HEK293 (cell line): Measurements from ENCODE around the gene BATF2.
A peak's percentile ranks its signal among the peaks of the same experiment; 100 is the strongest.

Experiments
- BCL11B ChIP-seq: fragments of 450-650 bp; formaldehyde crosslinking; IDR thresholded peaks from 2 replicates; pipeline ENCODE4 v1.5.1; 2016; ENCODE audit warnings: low read depth, missing biosample characterization, missing genetic modification characterization
- GFI1B ChIP-seq: fragments of 450-650 bp; formaldehyde crosslinking; IDR thresholded peaks from 2 replicates; pipeline ENCODE4 v1.5.1; 2016; ENCODE audit warnings: missing biosample characterization, missing genetic modification characterization
- GLI4 ChIP-seq: fragments of 450-650 bp; formaldehyde crosslinking; IDR thresholded peaks from 2 replicates; pipeline ENCODE4 v1.5.1; 2016; ENCODE audit warnings: missing biosample characterization, missing genetic modification characterization
- IKZF3 ChIP-seq: fragments of 450-650 bp; IDR thresholded peaks from 2 replicates; pipeline ENCODE4 v1.5.0; 2018; ENCODE audit warnings: missing biosample characterization, mild to moderate bottlenecking, missing genetic modification characterization, moderate library complexity
- KLF1 ChIP-seq: fragments of 450-650 bp; formaldehyde crosslinking; IDR thresholded peaks from 2 replicates; pipeline ENCODE4 v1.5.1; 2016; ENCODE audit warnings: missing biosample characterization, missing genetic modification characterization
- MZF1 ChIP-seq: fragments of 450-650 bp; formaldehyde crosslinking; IDR thresholded peaks from 2 replicates; pipeline ENCODE4 v1.5.1; 2017; ENCODE audit warnings: missing biosample characterization, missing genetic modification characterization, borderline replicate concordance
- PRDM1 ChIP-seq: fragments of 450-650 bp; formaldehyde crosslinking; IDR thresholded peaks from 2 replicates; pipeline ENCODE4; 2016; ENCODE audit warnings: missing biosample characterization, missing genetic modification characterization
- RBAK ChIP-seq: fragments of 450-650 bp; formaldehyde crosslinking; IDR thresholded peaks from 2 replicates; pipeline ENCODE4 v1.5.1; 2016; ENCODE audit warnings: missing biosample characterization, missing genetic modification characterization
- REPIN1 ChIP-seq: fragments of 450-650 bp; formaldehyde crosslinking; IDR thresholded peaks from 2 replicates; pipeline ENCODE4 v1.5.1; 2017; ENCODE audit warnings: missing biosample characterization, missing genetic modification characterization, low read depth
- SETDB1 ChIP-seq: IDR thresholded peaks from one replicate; pipeline ENCODE4 v1.6.1; 2017; ENCODE audit warnings: mild to moderate bottlenecking, low read length, moderate library complexity, mixed read lengths; ENCODE audit not compliant: insufficient read length
- WT1 ChIP-seq: fragments of 450-650 bp; formaldehyde crosslinking; IDR thresholded peaks from 2 replicates; pipeline ENCODE4 v1.5.1; 2016; ENCODE audit warnings: missing biosample characterization, missing genetic modification characterization
- ZNF132 ChIP-seq: fragments of 450-650 bp; formaldehyde crosslinking; IDR thresholded peaks from 2 replicates; pipeline ENCODE4 v1.5.1; 2017; ENCODE audit warnings: missing biosample characterization, missing genetic modification characterization, borderline replicate concordance
- ZNF140 ChIP-seq: fragments of 450-650 bp; formaldehyde crosslinking; IDR thresholded peaks from 2 replicates; pipeline ENCODE4 v1.5.1; 2016; ENCODE audit warnings: missing biosample characterization, missing genetic modification characterization
- ZNF155 ChIP-seq: fragments of 450-650 bp; formaldehyde crosslinking; IDR thresholded peaks from 2 replicates; pipeline ENCODE4 v1.5.1; 2016; ENCODE audit warnings: missing biosample characterization, missing genetic modification characterization
- ZNF184 ChIP-seq: fragments of 450-650 bp; IDR thresholded peaks from 2 replicates; pipeline ENCODE4 v1.5.1; 2018; ENCODE audit warnings: missing biosample characterization, mild to moderate bottlenecking, missing genetic modification characterization
- ZNF37A ChIP-seq: fragments of 450-650 bp; IDR thresholded peaks from 2 replicates; pipeline ENCODE4 v1.5.1; 2018; ENCODE audit warnings: missing biosample characterization, missing genetic modification characterization
- ZNF391 ChIP-seq: fragments of 450-650 bp; formaldehyde crosslinking; IDR thresholded peaks from 2 replicates; pipeline ENCODE4 v1.5.1; 2016; ENCODE audit warnings: low read depth, missing biosample characterization, missing genetic modification characterization, borderline replicate concordance
- ZNF394 ChIP-seq: fragments of 450-650 bp; formaldehyde crosslinking; IDR thresholded peaks from 2 replicates; pipeline ENCODE4 v1.5.1; 2016; ENCODE audit warnings: missing biosample characterization, missing genetic modification characterization, mild to moderate bottlenecking, moderate library complexity, borderline replicate concordance
- ZNF473 ChIP-seq: fragments of 450-650 bp; formaldehyde crosslinking; IDR thresholded peaks from 2 replicates; pipeline ENCODE4 v1.5.1; 2017; ENCODE audit warnings: missing biosample characterization, missing genetic modification characterization
- ZNF48 ChIP-seq: fragments of 450-650 bp; formaldehyde crosslinking; IDR thresholded peaks from 2 replicates; pipeline ENCODE4 v1.5.1; 2016; ENCODE audit warnings: missing biosample characterization, missing genetic modification characterization
- ZNF544 ChIP-seq: fragments of 450-650 bp; formaldehyde crosslinking; IDR thresholded peaks from 2 replicates; pipeline ENCODE4 v1.5.0; 2017; ENCODE audit warnings: missing biosample characterization, missing genetic modification characterization
- ZNF549 ChIP-seq: fragments of 450-650 bp; IDR thresholded peaks from 2 replicates; pipeline ENCODE4 v1.5.1; 2018; ENCODE audit warnings: missing biosample characterization, missing genetic modification characterization, mild to moderate bottlenecking, inconsistent platforms, moderate library complexity
- ZNF670 ChIP-seq: fragments of 450-650 bp; formaldehyde crosslinking; IDR thresholded peaks from 2 replicates; pipeline ENCODE4 v1.5.1; 2016; ENCODE audit warnings: missing biosample characterization, missing genetic modification characterization, low read depth
- ZNF677 ChIP-seq: fragments of 450-650 bp; IDR thresholded peaks from 2 replicates; pipeline ENCODE4 v1.5.0; 2018; ENCODE audit warnings: missing biosample characterization, mild to moderate bottlenecking, missing genetic modification characterization, moderate library complexity
- ZNF701 ChIP-seq: fragments of 450-650 bp; formaldehyde crosslinking; IDR thresholded peaks from 2 replicates; pipeline ENCODE4 v1.5.1; 2016; ENCODE audit warnings: missing biosample characterization, missing genetic modification characterization
- ZNF747 ChIP-seq: fragments of 450-650 bp; formaldehyde crosslinking; IDR thresholded peaks from 2 replicates; pipeline ENCODE4 v1.5.1; 2016; ENCODE audit warnings: missing biosample characterization, missing genetic modification characterization
- ZNF76 ChIP-seq: fragments of 450-650 bp; formaldehyde crosslinking; IDR thresholded peaks from 2 replicates; pipeline ENCODE4; 2016; ENCODE audit warnings: low read depth, missing biosample characterization, missing genetic modification characterization, borderline replicate concordance
- TF ChIP-seq, protein P1 (sequence below): fragments of 450-650 bp; formaldehyde crosslinking; IDR thresholded peaks from 2 replicates; pipeline ENCODE4 v1.5.1; 2016; ENCODE audit warnings: missing biosample characterization, missing genetic modification characterization
- TF ChIP-seq, protein P2 (sequence below): fragments of 450-650 bp; formaldehyde crosslinking; IDR thresholded peaks from 2 replicates; pipeline ENCODE4 v1.5.1; 2016; ENCODE audit warnings: missing biosample characterization, missing genetic modification characterization
- TF ChIP-seq, protein P3 (sequence below): fragments of 450-650 bp; formaldehyde crosslinking; IDR thresholded peaks from 2 replicates; pipeline ENCODE4 v1.5.0; 2017; ENCODE audit warnings: missing biosample characterization, missing genetic modification characterization, borderline replicate concordance
- TF ChIP-seq, protein P4 (sequence below): fragments of 450-650 bp; formaldehyde crosslinking; IDR thresholded peaks from 2 replicates; pipeline ENCODE4 v1.5.1; 2016; ENCODE audit warnings: missing biosample characterization, missing genetic modification characterization
- TF ChIP-seq, protein P5 (sequence below): fragments of 450-650 bp; formaldehyde crosslinking; IDR thresholded peaks from 2 replicates; pipeline ENCODE4 v1.5.1; 2016; ENCODE audit warnings: missing biosample characterization, missing genetic modification characterization

Gene BATF2

DNA sequence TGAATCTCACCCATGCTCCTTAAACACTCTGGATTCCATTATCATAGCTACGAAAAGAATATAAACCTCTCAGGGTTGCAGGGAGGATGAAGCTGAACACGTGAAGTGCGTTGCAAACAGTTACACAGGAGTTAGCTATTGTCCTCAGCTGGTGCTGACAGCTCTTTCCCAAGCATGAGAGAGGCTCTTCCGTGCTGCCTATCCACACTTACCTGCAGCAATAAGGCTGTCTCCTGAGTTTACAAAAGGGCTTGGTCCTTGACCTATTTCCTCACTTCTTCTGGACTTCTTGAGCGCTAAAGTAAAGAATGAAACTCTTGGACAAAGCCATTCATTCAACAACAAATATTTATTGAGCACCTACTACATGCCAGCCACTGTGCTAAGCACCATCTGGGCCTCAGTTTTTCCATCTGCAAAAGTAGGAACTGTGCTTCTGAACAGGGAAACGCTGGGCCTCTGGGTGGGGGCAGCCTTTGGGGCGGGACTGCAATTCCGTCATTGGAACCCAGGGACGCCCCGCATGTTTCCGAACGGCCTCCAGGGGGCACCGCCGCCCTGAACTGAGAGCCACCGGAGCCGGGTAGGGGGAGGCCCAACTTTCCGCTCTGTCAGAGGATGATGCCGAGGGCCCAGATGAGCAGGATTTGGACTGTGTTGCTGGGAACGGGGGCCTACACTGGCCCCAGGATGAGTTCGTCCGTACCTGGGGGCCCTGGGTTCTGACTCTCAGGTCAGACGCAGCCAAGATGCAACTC lies 16.5 kb upstream of the BATF2 start (continued):
- TF ChIP-seq ZNF184 (tag by site-specific recombination) (0 out of 2 replicates have a peak, but pooled peaks have one; percentile 10), WT1 (no peak), PRDM1 (tag by site-specific recombination) (no peak), ZNF670 (tag by site-specific recombination) (no peak), ZNF155 (tag by site-specific recombination) (no peak), GFI1B (no peak), ZNF48 (no peak), ZNF140 (no peak), ZNF549 (tag by site-specific recombination) (no peak), ZNF677 (tag by site-specific recombination) (no peak), ZNF473 (tag by site-specific recombination) (no peak), ZNF701 (tag by site-specific recombination) (no peak), ZNF37A (tag by site-specific recombination) (no peak), ZNF76 (tag by site-specific recombination) (peak; percentile 34; the same call in 1 of the 2 replicates), ZNF747 (tag by site-specific recombination) (no peak), ZNF132 (tag by site-specific recombination) (no peak), MZF1 (0 out of 2 replicates have a peak, but pooled peaks have one; percentile 29), IKZF3 (no peak), GLI4 (tag by site-specific recombination) (no peak), SETDB1 (no peak), REPIN1 (tag by site-specific recombination) (no peak), BCL11B (tag by site-specific recombination) (no peak), ZNF544 (no peak), RBAK (no peak), KLF1 (tag by site-specific recombination) (peak; percentile 18; the same call in 1 of the 2 replicates), ZNF394 (tag by site-specific recombination) (no peak), ZNF391 (no peak)
- TF ChIP-seq, protein P1, sequence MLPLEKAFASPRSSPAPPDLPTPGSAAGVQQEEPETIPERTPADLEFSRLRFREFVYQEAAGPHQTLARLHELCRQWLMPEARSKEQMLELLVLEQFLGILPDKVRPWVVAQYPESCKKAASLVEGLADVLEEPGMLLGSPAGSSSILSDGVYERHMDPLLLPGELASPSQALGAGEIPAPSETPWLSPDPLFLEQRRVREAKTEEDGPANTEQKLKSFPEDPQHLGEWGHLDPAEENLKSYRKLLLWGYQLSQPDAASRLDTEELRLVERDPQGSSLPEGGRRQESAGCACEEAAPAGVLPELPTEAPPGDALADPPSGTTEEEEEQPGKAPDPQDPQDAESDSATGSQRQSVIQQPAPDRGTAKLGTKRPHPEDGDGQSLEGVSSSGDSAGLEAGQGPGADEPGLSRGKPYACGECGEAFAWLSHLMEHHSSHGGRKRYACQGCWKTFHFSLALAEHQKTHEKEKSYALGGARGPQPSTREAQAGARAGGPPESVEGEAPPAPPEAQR (tag by site-specific recombination), result no peak
- TF ChIP-seq, protein P2, sequence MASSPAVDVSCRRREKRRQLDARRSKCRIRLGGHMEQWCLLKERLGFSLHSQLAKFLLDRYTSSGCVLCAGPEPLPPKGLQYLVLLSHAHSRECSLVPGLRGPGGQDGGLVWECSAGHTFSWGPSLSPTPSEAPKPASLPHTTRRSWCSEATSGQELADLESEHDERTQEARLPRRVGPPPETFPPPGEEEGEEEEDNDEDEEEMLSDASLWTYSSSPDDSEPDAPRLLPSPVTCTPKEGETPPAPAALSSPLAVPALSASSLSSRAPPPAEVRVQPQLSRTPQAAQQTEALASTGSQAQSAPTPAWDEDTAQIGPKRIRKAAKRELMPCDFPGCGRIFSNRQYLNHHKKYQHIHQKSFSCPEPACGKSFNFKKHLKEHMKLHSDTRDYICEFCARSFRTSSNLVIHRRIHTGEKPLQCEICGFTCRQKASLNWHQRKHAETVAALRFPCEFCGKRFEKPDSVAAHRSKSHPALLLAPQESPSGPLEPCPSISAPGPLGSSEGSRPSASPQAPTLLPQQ, result no peak
- TF ChIP-seq, protein P3, sequence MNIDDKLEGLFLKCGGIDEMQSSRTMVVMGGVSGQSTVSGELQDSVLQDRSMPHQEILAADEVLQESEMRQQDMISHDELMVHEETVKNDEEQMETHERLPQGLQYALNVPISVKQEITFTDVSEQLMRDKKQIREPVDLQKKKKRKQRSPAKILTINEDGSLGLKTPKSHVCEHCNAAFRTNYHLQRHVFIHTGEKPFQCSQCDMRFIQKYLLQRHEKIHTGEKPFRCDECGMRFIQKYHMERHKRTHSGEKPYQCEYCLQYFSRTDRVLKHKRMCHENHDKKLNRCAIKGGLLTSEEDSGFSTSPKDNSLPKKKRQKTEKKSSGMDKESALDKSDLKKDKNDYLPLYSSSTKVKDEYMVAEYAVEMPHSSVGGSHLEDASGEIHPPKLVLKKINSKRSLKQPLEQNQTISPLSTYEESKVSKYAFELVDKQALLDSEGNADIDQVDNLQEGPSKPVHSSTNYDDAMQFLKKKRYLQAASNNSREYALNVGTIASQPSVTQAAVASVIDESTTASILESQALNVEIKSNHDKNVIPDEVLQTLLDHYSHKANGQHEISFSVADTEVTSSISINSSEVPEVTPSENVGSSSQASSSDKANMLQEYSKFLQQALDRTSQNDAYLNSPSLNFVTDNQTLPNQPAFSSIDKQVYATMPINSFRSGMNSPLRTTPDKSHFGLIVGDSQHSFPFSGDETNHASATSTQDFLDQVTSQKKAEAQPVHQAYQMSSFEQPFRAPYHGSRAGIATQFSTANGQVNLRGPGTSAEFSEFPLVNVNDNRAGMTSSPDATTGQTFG (tag by site-specific recombination), result no peak
- TF ChIP-seq, protein P4, sequence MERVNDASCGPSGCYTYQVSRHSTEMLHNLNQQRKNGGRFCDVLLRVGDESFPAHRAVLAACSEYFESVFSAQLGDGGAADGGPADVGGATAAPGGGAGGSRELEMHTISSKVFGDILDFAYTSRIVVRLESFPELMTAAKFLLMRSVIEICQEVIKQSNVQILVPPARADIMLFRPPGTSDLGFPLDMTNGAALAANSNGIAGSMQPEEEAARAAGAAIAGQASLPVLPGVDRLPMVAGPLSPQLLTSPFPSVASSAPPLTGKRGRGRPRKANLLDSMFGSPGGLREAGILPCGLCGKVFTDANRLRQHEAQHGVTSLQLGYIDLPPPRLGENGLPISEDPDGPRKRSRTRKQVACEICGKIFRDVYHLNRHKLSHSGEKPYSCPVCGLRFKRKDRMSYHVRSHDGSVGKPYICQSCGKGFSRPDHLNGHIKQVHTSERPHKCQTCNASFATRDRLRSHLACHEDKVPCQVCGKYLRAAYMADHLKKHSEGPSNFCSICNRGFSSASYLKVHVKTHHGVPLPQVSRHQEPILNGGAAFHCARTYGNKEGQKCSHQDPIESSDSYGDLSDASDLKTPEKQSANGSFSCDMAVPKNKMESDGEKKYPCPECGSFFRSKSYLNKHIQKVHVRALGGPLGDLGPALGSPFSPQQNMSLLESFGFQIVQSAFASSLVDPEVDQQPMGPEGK (tag by site-specific recombination), result 0 out of 2 replicates have a peak, but pooled peaks have one; percentile 94
- TF ChIP-seq, protein P5, sequence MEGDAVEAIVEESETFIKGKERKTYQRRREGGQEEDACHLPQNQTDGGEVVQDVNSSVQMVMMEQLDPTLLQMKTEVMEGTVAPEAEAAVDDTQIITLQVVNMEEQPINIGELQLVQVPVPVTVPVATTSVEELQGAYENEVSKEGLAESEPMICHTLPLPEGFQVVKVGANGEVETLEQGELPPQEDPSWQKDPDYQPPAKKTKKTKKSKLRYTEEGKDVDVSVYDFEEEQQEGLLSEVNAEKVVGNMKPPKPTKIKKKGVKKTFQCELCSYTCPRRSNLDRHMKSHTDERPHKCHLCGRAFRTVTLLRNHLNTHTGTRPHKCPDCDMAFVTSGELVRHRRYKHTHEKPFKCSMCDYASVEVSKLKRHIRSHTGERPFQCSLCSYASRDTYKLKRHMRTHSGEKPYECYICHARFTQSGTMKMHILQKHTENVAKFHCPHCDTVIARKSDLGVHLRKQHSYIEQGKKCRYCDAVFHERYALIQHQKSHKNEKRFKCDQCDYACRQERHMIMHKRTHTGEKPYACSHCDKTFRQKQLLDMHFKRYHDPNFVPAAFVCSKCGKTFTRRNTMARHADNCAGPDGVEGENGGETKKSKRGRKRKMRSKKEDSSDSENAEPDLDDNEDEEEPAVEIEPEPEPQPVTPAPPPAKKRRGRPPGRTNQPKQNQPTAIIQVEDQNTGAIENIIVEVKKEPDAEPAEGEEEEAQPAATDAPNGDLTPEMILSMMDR (tag by site-specific recombination), result no peak
